Tibial nerve (tissue), 4 donors: ENCODE data around the gene SBK2. TPM values are rescaled to one million over a fixed set of nuclear protein-coding genes. Genes with fewer than 3 reads are reported as not detected.
"Not testable (repeated sequence)": the region's sequence is repeated elsewhere in the genome, so short reads cannot be mapped to it uniquely, and the experiment has no call there.

Source experiments
- DNase-seq, 2 donors: peaks; one replicate each; pipeline ENCODE4 v3.0.0-alpha.2; 2019; ENCODE audit warnings: low spot score in 2 of 2
- H3K27ac ChIP-seq, 4 donors: fragments of 200-600 bp; sonication (generic) in 3 of 4; one replicate each; pipeline ENCODE4 v1.5.1; 2017 to 2019; ENCODE audit warnings: mild to moderate bottlenecking in 1 of 4
- H3K27me3 ChIP-seq, 2 donors: fragments of 200-600 bp; sonication (generic) in 1 of 2; one replicate each; pipeline versions ENCODE4 v1.5.1 to v1.6.0; 2017 to 2019
- H3K36me3 ChIP-seq, 3 donors: fragments of 200-600 bp; sonication (generic); one replicate each; pipeline ENCODE4 v1.5.1; 2018 to 2019
- H3K4me1 ChIP-seq, 4 donors: fragments of 200-600 bp; sonication (generic) in 3 of 4; one replicate each; pipeline ENCODE4 v1.5.1; 2017 to 2019
- H3K4me3 ChIP-seq, 4 donors: fragments of 200-600 bp; sonication (generic) in 3 of 4; one replicate each; pipeline ENCODE4 v1.5.1; 2017 to 2019; ENCODE audit warnings: mild to moderate bottlenecking in 1 of 4, moderate library complexity in 1 of 4
- H3K9me3 ChIP-seq, 4 donors: fragments of 200-600 bp; sonication (generic) in 3 of 4; one replicate each; pipeline ENCODE4 v1.5.1; 2017 to 2019
- EP300 ChIP-seq, 2 donors: sonication (generic); formaldehyde crosslinking; IDR thresholded peaks; one replicate each; pipeline ENCODE4 v1.6.1; 2017; ENCODE audit warnings: antibody characterized with exemption in 2 of 2, mild to moderate bottlenecking in 1 of 2
- POLR2A ChIP-seq, 2 donors: fragments of 450-650 bp; IDR thresholded peaks; one replicate each; pipeline ENCODE4 v1.6.1; 2017; ENCODE audit warnings: antibody characterized with exemption in 2 of 2, mild to moderate bottlenecking in 2 of 2, moderate library complexity in 2 of 2
- WGBS, 2 donors: methylation state at CpG; one replicate each; pipeline ENCODE4 v1.1.5; 2018; 5-methylcytosine and 5-hydroxymethylcytosine counted together
- total RNA-seq, 4 donors: library from RNA; depleted of rRNA; stranded (reverse); fragments of >200 nt; gene quantifications; one replicate each; pipeline ENCODE4 v1.1.0, GENCODE V29; 2016
- TF ChIP-seq, protein P1 (sequence below), 5 experiments: fragments of 200-600 bp in 3 of 5; fragments of 450-650 bp in 2 of 5; sonication (generic) in 3 of 5; IDR thresholded peaks; one replicate each; pipeline ENCODE4 v1.5.1; 2016 to 2019; ENCODE audit warnings: antibody characterized with exemption in 5 of 5, mild to moderate bottlenecking in 3 of 5, moderate library complexity in 2 of 5

Gene SBK2
- total RNA-seq, 4 donors from 2014 or later: not detected

GRCh38 chr19:55500368-55500952 lies 36.5 kb downstream of the SBK2 start:
- H3K27ac ChIP-seq: no peak overlapping the region
- H3K4me1 ChIP-seq: peaks cover 0 to 17% (median 2%) of the 10 kb centered on the region in 4 donors
- no peaks in the 10 kb centered on the region for H3K27me3 ChIP-seq
- DNase-seq: no peak
- TF ChIP-seq, protein P1, sequence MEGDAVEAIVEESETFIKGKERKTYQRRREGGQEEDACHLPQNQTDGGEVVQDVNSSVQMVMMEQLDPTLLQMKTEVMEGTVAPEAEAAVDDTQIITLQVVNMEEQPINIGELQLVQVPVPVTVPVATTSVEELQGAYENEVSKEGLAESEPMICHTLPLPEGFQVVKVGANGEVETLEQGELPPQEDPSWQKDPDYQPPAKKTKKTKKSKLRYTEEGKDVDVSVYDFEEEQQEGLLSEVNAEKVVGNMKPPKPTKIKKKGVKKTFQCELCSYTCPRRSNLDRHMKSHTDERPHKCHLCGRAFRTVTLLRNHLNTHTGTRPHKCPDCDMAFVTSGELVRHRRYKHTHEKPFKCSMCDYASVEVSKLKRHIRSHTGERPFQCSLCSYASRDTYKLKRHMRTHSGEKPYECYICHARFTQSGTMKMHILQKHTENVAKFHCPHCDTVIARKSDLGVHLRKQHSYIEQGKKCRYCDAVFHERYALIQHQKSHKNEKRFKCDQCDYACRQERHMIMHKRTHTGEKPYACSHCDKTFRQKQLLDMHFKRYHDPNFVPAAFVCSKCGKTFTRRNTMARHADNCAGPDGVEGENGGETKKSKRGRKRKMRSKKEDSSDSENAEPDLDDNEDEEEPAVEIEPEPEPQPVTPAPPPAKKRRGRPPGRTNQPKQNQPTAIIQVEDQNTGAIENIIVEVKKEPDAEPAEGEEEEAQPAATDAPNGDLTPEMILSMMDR (IDR thresholded peaks at IDR 0.05): no peak
- TF ChIP-seq EP300 (IDR thresholded peaks at IDR 0.05): no peak
- no peak for TF ChIP-seq POLR2A (IDR thresholded peaks at IDR 0.05)
- no peak overlapping the region for H3K4me3 ChIP-seq
- 94% methylated on average over 25 to 26 of the region's 26 CpGs for WGBS, 2 donors
- H3K36me3 ChIP-seq: peaks cover 0 to 25% (median 0%) of the 10 kb centered on the region in 3 donors
- no peaks in the 10 kb centered on the region for H3K9me3 ChIP-seq

GRCh38 chr19:55498246-55498840 lies 38.6 kb downstream of the SBK2 start:
- no peaks in the 10 kb centered on the region for H3K9me3 ChIP-seq
- H3K4me1 ChIP-seq: peaks cover 0 to 25% (median 2%) of the 10 kb centered on the region in 4 donors
- no peaks in the 10 kb centered on the region for H3K27me3 ChIP-seq
- H3K4me3 ChIP-seq: no peak overlapping the region
- DNase-seq: no peak
- TF ChIP-seq EP300 (IDR thresholded peaks at IDR 0.05): no peak
- TF ChIP-seq POLR2A (IDR thresholded peaks at IDR 0.05): no peak
- TF ChIP-seq, protein P1 (IDR thresholded peaks at IDR 0.05): no peak
- no peak overlapping the region for H3K27ac ChIP-seq
- WGBS, 2 donors: 57 to 80% methylated on average over 1 to 2 of the region's 2 CpGs
- H3K36me3 ChIP-seq: peaks cover 0 to 25% (median 0%) of the 10 kb centered on the region in 3 donors

DNA sequence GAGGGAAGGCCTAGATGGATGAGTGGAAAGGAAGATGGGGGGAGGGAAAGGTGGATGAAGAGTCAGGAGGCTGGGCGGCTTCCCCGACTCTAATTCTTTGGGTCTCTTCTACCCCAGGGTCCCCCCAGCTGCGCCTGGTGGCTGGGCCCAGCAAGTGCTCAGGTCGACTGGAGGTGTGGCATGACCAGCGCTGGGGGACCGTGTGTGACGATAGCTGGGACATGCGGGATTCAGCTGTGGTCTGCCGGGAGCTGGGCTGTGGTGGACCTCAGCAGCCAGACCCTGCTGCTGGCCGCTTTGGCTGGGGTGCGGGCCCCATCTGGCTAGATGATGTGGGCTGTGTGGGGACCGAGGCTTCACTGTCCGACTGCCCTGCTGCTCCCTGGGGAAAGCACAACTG lies 39.2 kb downstream of the SBK2 start:
- WGBS, 2 donors: 79 to 81% methylated on average over 8 to 13 of the region's 13 CpGs
- Histone ChIP-seq H3K27ac (no peak overlapping the region), H3K4me1 (peaks cover 0 to 28% (median 3%) of the 10 kb centered on the region in 4 donors), H3K36me3 (peaks cover 0 to 25% (median 0%) of the 10 kb centered on the region in 3 donors), H3K9me3 (no peaks in the 10 kb centered on the region), H3K27me3 (no peaks in the 10 kb centered on the region), H3K4me3 (no peak overlapping the region)
- no peak for DNase-seq
- TF ChIP-seq POLR2A (IDR thresholded peaks at IDR 0.05) (no peak), EP300 (IDR thresholded peaks at IDR 0.05) (no peak)
- TF ChIP-seq, protein P1 (IDR thresholded peaks at IDR 0.05): no peak

GRCh38 chr19:55496820-55497219 lies 40.1 kb downstream of the SBK2 start:
- not testable (repeated sequence) for H3K27ac ChIP-seq, H3K9me3 ChIP-seq, H3K27me3 ChIP-seq, DNase-seq, H3K4me3 ChIP-seq
- Histone ChIP-seq H3K36me3 (peaks cover 0 to 23% (median 0%) of the 10 kb centered on the region in 3 donors), H3K4me1 (peaks cover 0 to 36% (median 3%) of the 10 kb centered on the region in 4 donors)
- 77% methylated on average over 10 of the region's 10 CpGs for WGBS, 2 donors

DNA sequence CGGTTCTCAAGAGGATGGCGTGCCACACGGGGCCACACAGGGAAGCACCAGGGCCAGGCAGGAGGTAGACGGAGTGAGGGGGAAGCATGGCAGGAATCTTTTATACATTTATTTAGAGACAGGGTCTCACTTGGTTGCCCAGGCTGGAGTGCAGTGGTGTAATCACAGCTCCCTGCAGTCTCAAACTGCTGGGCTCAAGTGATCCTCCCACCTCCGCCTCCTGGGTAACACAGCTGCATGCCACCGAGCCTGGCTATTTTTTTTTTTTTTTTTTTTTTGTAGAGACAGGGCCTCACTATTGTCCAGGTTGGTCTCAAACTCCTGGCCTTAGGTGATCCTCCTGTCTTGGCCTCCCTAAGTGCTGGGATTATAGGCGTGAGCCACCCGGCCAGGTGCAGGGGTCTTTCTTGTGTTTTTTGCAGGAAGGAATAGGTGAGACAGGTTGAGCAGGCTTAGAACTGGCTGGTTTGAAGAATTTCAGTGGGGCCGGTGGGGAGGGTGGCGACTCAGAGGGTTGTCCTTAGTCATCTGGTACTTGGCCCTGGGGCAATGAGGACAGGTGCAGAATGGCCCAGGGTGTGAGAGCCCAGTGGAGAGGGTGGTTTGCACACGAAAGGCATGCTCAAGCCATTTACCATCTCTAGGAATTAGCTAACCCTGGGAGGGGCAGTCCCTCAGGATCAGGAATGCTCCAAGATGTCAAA lies 41.1 kb downstream of the SBK2 start:
- Histone ChIP-seq H3K4me1 (peaks cover 0 to 46% (median 8%) of the 10 kb centered on the region in 4 donors), H3K27me3 (no peaks in the 10 kb centered on the region), H3K36me3 (peaks cover 0 to 13% (median 0%) of the 10 kb centered on the region in 3 donors), H3K9me3 (no peaks in the 10 kb centered on the region), H3K27ac (no peak overlapping the region), H3K4me3 (no peak overlapping the region)
- no peak for DNase-seq
- WGBS, 2 donors: 78 to 83% methylated on average over 11 of the region's 11 CpGs
- TF ChIP-seq EP300 (IDR thresholded peaks at IDR 0.05) (no peak), POLR2A (IDR thresholded peaks at IDR 0.05) (no peak)
- TF ChIP-seq, protein P1 (IDR thresholded peaks at IDR 0.05): no peak
